Measurements from ENCODE around the gene OVOL2.

OVOL2 gene

DNA sequence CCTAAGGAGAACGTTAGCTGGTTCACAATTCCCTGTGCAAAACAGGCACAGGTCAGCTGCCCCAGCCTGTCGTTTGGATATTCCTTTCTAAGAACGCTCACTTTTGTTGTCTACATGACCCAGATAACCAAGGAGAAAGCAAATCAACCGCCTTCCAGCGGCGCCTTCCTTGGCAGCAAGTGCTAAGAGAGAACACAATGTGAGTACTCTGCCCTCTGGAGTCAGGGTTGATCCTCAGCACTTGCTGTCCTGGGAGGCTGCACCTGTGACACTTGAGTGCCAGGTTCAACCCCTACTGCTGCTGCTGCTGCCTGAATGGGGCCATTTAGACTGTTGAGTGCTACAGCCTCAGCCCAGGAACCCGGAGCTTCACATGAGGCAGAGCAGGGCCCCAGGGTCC, 36.8 kb downstream of the OVOL2 start:
- no peaks in the 10 kb centered on the region for H3K9me3 ChIP-seq (ENCODE audit: low read length)
- H2AFZ ChIP-seq (ENCODE audit: low read depth, low read length): no peak overlapping the region
- no peaks in the 10 kb centered on the region for H3K36me3 ChIP-seq (ENCODE audit: insufficient read depth, low read length)
- H3K4me3 ChIP-seq (ENCODE audit: low read length): no peak overlapping the region
- H3K4me1 ChIP-seq (ENCODE audit: insufficient read depth, low read length): no peaks in the 10 kb centered on the region
- H3K27me3 ChIP-seq (ENCODE audit: insufficient read depth, low read length): no peaks in the 10 kb centered on the region

DNA sequence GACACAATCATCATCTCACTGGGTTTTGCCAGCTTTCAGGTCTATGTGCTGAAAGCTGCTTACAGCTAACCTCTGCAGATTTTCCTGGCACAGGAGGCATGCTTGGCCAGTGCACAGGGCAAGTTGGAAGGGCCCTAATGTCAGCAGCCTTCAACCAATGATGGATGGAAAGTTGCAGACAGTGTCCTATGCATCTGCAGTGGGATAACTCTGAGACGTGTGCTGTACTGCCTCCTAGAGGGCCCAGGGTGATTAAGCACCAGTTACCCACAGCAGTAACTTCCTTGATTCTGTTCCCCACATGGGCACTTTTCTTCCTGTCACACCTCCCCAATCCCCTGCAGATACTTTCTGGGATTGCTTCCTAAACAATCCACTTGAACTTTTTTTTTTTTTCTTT, 38.6 kb downstream of the OVOL2 start:
- H3K4me1 ChIP-seq (ENCODE audit: insufficient read depth, low read length): no peaks in the 10 kb centered on the region
- H2AFZ ChIP-seq (ENCODE audit: low read depth, low read length): no peak overlapping the region
- H3K36me3 ChIP-seq (ENCODE audit: insufficient read depth, low read length): no peaks in the 10 kb centered on the region
- H3K27me3 ChIP-seq (ENCODE audit: insufficient read depth, low read length): no peaks in the 10 kb centered on the region
- no peak overlapping the region for H3K4me3 ChIP-seq (ENCODE audit: low read length)
- H3K9me3 ChIP-seq (ENCODE audit: low read length): no peaks in the 10 kb centered on the region

DNA sequence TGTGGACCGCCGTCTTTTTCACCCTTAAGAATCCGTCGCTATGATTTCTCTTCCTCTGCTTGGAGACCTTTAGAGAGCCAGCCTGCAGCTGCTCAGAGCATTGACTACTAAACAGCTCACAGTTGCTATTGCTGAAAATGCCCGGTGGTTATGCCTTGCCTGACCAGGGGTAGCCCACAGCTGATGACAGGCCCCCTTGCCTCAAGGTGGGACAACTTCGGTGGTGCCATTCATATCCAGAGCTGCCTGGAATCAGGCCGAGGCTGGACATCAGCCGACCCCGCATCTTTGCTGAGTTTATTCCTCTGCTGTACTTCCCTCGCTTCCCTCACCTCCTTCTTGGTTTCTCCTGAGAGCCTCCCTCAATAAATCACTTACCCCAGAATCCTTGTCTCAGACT, 39.6 kb downstream of the OVOL2 start:
- Histone ChIP-seq H2AFZ (ENCODE audit: low read depth, low read length) (no peak overlapping the region), H3K27me3 (ENCODE audit: insufficient read depth, low read length) (no peaks in the 10 kb centered on the region), H3K4me3 (ENCODE audit: low read length) (no peak overlapping the region), H3K4me1 (ENCODE audit: insufficient read depth, low read length) (no peaks in the 10 kb centered on the region), H3K36me3 (ENCODE audit: insufficient read depth, low read length) (no peaks in the 10 kb centered on the region), H3K9me3 (ENCODE audit: low read length) (no peaks in the 10 kb centered on the region)

DNA sequence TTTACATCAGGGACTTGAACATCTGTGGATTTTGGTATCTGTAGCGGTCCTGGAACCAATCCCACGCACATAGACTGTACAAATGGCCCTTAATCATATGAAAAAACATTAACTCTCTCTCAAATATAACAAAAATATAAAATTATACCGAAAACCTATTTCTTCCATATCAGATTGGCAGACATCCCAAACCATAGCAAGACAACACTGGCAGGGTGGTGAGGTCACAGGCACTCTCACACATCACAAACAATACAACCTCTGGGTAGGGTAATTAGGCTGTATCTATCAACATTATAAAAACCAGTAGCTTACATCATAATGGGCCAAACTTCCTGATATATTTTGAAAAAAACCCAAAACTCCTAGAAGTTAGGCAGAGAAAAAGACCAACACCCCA, 40.9 kb downstream of the OVOL2 start:
- Histone ChIP-seq H3K27me3 (ENCODE audit: insufficient read depth, low read length) (no peaks in the 10 kb centered on the region), H2AFZ (ENCODE audit: low read depth, low read length) (no peak overlapping the region), H3K4me3 (ENCODE audit: low read length) (no peak overlapping the region), H3K9me3 (ENCODE audit: low read length) (no peaks in the 10 kb centered on the region), H3K36me3 (ENCODE audit: insufficient read depth, low read length) (no peaks in the 10 kb centered on the region), H3K4me1 (ENCODE audit: insufficient read depth, low read length) (no peaks in the 10 kb centered on the region)

DNA sequence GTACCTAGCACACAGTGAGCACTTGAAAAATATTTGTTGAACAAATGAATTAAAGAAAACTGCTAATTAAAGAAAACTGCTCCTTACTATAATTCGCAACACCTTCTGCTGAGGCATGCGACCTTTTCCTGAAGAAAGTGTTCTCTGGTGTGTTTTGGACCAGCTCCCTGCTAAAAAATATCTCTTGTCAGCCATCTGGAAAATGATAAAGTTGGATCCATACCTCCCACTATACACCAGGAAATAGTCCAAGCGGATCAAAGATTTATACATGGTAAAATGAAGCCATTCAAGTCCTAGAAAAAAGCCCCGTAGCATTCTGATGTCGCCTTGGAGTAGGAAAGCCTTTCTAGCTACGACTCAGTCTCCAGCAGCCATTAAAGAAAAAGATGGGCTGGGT, 43.3 kb downstream of the OVOL2 start:
- Histone ChIP-seq H3K9me3 (ENCODE audit: low read length) (no peaks in the 10 kb centered on the region), H2AFZ (ENCODE audit: low read depth, low read length) (no peak overlapping the region), H3K4me1 (ENCODE audit: insufficient read depth, low read length) (no peaks in the 10 kb centered on the region), H3K27me3 (ENCODE audit: insufficient read depth, low read length) (no peaks in the 10 kb centered on the region), H3K4me3 (ENCODE audit: low read length) (no peak overlapping the region), H3K36me3 (ENCODE audit: insufficient read depth, low read length) (no peaks in the 10 kb centered on the region)

DNA sequence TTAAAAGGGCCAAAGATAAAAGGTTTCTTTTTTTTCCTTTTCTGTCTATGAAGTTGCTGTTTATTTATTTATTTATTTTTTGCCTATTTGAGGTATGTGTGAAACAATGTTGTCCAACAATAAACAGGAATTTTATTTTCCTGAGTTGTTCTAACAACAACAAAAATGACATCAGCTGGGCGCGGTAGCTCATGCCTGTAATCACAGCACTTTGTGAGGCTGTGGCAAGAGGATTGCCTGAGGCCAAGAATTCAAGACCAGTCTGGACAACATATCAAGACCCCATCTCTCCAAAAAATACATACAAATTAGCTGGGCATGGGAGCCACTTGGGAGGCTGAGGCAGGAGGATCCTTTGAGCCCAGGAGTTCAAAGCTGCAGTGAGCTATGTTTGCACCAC, 44.8 kb downstream of the OVOL2 start:
- H3K36me3 ChIP-seq (ENCODE audit: insufficient read depth, low read length): no peaks in the 10 kb centered on the region
- H3K4me3 ChIP-seq (ENCODE audit: low read length): no peak overlapping the region
- no peak overlapping the region for H2AFZ ChIP-seq (ENCODE audit: low read depth, low read length)

DNA sequence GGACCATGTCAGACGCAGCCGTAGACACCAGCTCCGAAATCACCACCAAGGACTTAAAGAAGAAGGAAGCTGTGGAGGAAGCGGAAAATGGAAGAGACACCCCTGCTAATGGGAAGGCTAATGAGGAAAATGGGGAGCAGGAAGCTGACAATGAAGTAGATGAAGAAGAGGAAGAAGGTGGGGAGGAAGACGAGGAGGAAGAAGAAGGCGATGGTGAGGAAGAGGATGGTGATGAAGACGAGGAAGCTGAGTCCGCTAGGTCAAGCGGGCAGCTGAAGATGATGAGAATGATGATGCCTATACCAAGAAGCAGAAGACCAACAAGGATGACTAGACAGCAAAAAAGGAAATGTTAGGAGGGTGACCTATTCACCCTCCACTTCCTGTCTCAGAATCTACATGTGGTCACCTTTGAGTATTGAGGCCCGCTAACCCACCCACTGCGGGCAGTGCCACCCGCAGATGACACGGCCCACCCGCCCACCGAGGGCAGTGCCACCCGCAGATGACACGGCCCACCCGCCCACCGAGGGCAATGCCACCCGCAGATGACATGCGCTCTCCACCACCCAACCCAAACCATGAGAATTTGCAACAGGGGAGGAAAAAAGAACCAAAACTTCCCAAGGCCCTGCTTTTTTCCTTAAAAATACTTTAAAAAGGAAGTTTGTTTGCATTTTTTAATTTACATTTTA, 45.6 kb downstream of the OVOL2 start:
- Histone ChIP-seq H2AFZ (ENCODE audit: low read depth, low read length) (no peak overlapping the region), H3K36me3 (ENCODE audit: insufficient read depth, low read length) (no peaks in the 10 kb centered on the region), H3K9me3 (ENCODE audit: low read length) (no peaks in the 10 kb centered on the region), H3K4me1 (ENCODE audit: insufficient read depth, low read length) (no peaks in the 10 kb centered on the region), H3K27me3 (ENCODE audit: insufficient read depth, low read length) (peaks cover 3% of the 10 kb centered on the region), H3K4me3 (ENCODE audit: low read length) (no peak overlapping the region)

More for the DNA sequence above, 44.8 kb downstream of the OVOL2 start:
- Histone ChIP-seq H3K4me1 (ENCODE audit: insufficient read depth, low read length) (no peaks in the 10 kb centered on the region), H3K27me3 (ENCODE audit: insufficient read depth, low read length) (peaks cover under 1% of the 10 kb centered on the region), H3K9me3 (ENCODE audit: low read length) (no peaks in the 10 kb centered on the region)

DNA sequence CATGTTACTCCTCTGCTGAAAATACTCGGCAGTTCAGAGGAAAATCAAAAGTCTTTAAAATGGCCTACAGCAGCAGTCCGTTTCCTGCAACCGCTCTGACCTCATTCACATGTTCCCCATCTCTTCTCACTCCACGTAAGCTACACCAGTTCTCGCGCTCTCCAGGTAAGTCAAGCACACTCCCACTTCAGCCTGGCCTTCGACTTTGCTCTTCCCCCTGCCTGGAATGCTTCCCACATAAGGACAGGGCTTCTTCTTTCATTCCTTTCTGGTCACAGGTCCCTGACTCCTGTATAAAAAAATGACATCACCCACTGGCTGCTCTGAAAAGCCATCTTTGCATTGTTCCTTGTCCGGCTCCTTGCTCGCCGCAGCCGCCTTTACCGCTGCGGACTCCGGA, 46.2 kb downstream of the OVOL2 start:
- Histone ChIP-seq H3K4me3 (ENCODE audit: low read length) (no peak overlapping the region), H3K9me3 (ENCODE audit: low read length) (no peaks in the 10 kb centered on the region), H3K27me3 (ENCODE audit: insufficient read depth, low read length) (peaks cover 3% of the 10 kb centered on the region), H2AFZ (ENCODE audit: low read depth, low read length) (no peak overlapping the region), H3K36me3 (ENCODE audit: insufficient read depth, low read length) (no peaks in the 10 kb centered on the region), H3K4me1 (ENCODE audit: insufficient read depth, low read length) (no peaks in the 10 kb centered on the region)

DNA sequence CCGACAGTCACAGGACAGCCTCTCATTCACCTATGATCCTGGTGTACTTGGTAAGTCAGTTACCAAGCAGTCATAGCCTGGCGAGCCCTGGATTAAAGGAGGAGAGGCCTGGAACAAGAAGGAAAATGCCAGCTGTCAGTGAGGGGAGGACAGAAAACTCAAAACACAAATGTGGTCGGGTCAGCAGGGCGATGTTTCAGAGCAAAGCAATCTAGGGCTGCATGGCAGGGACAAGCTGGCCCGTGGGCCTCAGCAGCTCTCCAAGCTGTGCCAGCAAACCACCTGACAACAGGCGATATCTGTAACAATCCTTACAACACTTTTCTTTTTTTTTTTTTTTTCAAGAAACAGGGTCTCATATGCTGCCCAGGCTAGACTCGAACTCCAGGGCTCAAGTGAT, 48.6 kb downstream of the OVOL2 start:
- Histone ChIP-seq H3K9me3 (ENCODE audit: low read length) (no peaks in the 10 kb centered on the region), H3K4me3 (ENCODE audit: low read length) (no peak overlapping the region), H2AFZ (ENCODE audit: low read depth, low read length) (no peak overlapping the region), H3K36me3 (ENCODE audit: insufficient read depth, low read length) (no peaks in the 10 kb centered on the region), H3K4me1 (ENCODE audit: insufficient read depth, low read length) (peaks cover 4% of the 10 kb centered on the region), H3K27me3 (ENCODE audit: insufficient read depth, low read length) (peaks cover 3% of the 10 kb centered on the region)

DNA sequence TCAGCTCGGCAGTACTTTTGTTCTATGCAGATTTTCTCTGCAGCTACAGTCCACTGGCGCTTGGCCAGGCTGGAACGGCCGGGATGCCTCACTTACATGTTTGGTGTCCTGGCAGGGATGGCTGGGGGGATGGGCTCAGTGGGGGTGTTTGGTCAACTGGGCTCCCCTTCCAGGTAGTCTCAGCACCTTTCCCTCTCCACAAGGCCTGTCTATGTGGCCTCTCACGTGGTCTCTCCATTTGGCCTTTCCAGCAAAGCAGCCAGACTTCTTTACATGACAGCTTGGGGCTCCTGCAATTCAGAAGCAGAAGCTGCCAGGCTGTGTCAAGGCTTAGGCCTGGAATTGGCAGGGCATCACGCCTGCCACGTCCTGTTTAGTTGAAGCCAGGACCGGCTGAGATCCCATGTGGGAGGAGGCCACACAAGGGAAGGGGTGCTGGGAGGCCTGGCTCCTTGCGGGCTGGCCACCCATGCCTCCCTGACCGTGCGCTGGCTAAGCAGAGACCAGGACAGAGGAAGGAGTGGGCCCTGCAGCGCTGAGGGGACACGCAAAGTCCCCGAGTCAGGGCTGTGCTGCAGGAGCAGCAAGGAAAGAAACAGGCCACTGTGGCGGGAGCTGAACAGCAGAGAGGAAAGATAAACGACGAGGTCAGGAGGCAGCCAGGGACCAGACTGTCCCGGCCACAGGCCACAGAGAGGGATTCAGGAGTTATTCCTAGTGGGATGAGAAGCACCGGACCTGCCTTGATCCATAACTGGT, 50.0 kb downstream of the OVOL2 start:
- no peak overlapping the region for H3K4me3 ChIP-seq (ENCODE audit: low read length)
- H2AFZ ChIP-seq (ENCODE audit: low read depth, low read length): no peak overlapping the region
- H3K36me3 ChIP-seq (ENCODE audit: insufficient read depth, low read length): no peaks in the 10 kb centered on the region
- peaks cover 4% of the 10 kb centered on the region for H3K4me1 ChIP-seq (ENCODE audit: insufficient read depth, low read length)
- peaks cover 3% of the 10 kb centered on the region for H3K27me3 ChIP-seq (ENCODE audit: insufficient read depth, low read length)
- no peaks in the 10 kb centered on the region for H3K9me3 ChIP-seq (ENCODE audit: low read length)

DNA sequence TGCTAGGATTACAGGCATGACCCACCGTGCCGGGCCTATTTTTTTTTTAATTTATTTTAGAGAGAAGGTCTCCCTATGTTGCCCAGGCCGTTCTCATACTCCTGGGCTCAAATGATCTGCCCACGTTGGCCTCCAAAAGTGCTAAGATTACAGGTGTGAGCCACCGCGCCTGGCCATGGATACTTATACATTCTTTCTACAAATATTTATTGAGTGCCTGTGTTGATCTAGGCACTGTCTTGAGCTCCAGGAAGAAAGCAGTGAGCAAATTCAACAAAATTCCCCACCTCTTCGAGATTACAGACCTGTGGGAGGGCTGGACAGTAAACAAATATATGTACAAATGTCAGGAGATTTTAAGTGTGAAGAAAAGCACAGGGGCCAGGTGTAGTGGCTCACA, 51.0 kb downstream of the OVOL2 start:
- H3K9me3 ChIP-seq (ENCODE audit: low read length): no peaks in the 10 kb centered on the region
- H3K27me3 ChIP-seq (ENCODE audit: insufficient read depth, low read length): peaks cover 3% of the 10 kb centered on the region
- no peaks in the 10 kb centered on the region for H3K36me3 ChIP-seq (ENCODE audit: insufficient read depth, low read length)
- H3K4me1 ChIP-seq (ENCODE audit: insufficient read depth, low read length): peaks cover 4% of the 10 kb centered on the region
- H2AFZ ChIP-seq (ENCODE audit: low read depth, low read length): no peak overlapping the region
- no peak overlapping the region for H3K4me3 ChIP-seq (ENCODE audit: low read length)

DNA sequence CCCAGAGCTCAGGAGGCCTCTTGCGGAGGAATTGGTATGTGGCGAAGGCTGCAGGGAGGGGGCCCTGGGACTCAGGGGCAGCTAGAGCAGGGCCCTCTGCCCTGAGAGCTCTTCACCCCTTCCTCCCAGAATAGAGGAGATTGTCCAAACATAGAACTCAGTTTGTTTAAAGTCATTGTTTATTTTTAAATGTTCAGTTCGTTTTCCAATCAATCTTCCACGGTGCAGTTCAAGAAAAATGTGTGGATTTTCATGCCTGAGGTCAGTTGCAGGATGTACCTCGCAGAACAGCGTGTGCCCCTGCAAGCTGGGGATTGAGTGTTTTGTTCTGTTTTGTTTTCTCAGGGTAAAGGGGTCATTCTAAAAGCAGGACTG, 51.7 kb downstream of the OVOL2 start:
- Histone ChIP-seq H3K4me1 (ENCODE audit: insufficient read depth, low read length) (peaks cover 4% of the 10 kb centered on the region), H3K4me3 (ENCODE audit: low read length) (no peak overlapping the region), H3K27me3 (ENCODE audit: insufficient read depth, low read length) (peaks cover 3% of the 10 kb centered on the region), H3K9me3 (ENCODE audit: low read length) (no peaks in the 10 kb centered on the region), H3K36me3 (ENCODE audit: insufficient read depth, low read length) (no peaks in the 10 kb centered on the region), H2AFZ (ENCODE audit: low read depth, low read length) (no peak overlapping the region)

DNA sequence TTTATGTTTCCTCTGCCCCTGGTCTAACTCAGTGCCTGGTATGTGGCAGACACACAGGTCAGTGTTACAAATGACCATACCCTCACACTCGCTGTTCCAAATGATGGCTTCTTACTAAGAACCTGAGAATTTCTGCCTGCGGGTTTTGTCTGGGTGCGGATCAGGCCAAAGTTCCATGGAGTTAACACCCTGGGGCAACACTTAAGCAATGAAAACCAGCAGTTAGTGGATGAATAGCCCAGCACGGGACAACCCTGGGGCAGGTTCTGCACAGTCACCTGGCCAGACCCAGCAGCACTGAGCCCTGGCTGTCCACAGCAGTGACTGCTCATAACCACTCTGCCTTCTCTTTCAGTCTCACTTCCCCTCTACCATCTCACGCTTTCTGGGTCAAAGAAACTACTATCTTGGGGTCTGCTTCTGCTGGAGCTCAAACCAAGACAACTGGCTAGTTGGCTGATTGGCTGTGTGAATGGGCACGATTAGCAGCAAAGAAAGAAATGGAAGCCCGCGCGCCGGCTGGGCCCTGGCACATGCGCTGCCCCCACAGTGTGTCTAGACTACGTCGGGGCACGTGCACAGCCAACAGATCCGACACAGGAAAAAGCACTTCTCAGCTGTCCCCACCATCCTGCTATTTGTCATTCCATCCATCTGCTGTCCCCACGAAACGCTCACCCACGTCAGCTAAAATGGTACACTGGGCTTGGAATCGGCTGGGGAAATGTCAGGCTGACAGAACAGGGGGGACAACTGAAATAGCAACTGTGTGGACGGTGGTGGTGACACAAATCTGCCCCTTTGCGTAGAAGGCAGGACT, 52.3 kb downstream of the OVOL2 start:
- no peak overlapping the region for H2AFZ ChIP-seq (ENCODE audit: low read depth, low read length)
- peaks cover 3% of the 10 kb centered on the region for H3K27me3 ChIP-seq (ENCODE audit: insufficient read depth, low read length)
- H3K9me3 ChIP-seq (ENCODE audit: low read length): no peaks in the 10 kb centered on the region
- H3K36me3 ChIP-seq (ENCODE audit: insufficient read depth, low read length): no peaks in the 10 kb centered on the region
- peaks cover 4% of the 10 kb centered on the region for H3K4me1 ChIP-seq (ENCODE audit: insufficient read depth, low read length)
- no peak overlapping the region for H3K4me3 ChIP-seq (ENCODE audit: low read length)

Measured in neuron (in vitro differentiated cells).